Keratinocyte (primary cell): ENCODE measurements around the gene CNNM3. TPM values are rescaled to one million over a fixed set of nuclear protein-coding genes. Genes with fewer than 3 reads are reported as not detected.

Source experiments
- DNase-seq: peaks from one replicate; pipeline ENCODE4 v3.0.0-alpha.2; 2011; ENCODE audit warnings: low read depth, missing footprints, low spot score
- FAIRE-seq: peaks from 2 replicates; lab custom pipeline; 2011; peaks lifted over from hg19 to GRCh38; lab: Jason Lieb, UNC
- H2AFZ ChIP-seq: 2 replicates; pipeline ENCODE4 v1.6.0; 2012; ENCODE audit warnings: low read length, control low read depth, inconsistent platforms; ENCODE audit not compliant: control insufficient read depth
- H3K27ac ChIP-seq: 2 replicates; pipeline ENCODE4 v1.5.1; 2011; ENCODE audit warnings: low read length; ENCODE audit not compliant: control insufficient read depth, insufficient read depth
- H3K27me3 ChIP-seq: 3 replicates; pipeline ENCODE4 v1.6.0; 2011; ENCODE audit warnings: low read length; ENCODE audit not compliant: control insufficient read depth, insufficient read depth; ENCODE audit errors: extremely low read depth
- H3K36me3 ChIP-seq, 2 experiments: 2 replicates in 1 of 2; 3 replicates in 1 of 2; pipeline ENCODE4 v1.5.1; 2011; ENCODE audit warnings: low read length in 2 of 2, mild to moderate bottlenecking in 1 of 2; ENCODE audit not compliant: control insufficient read depth in 2 of 2, insufficient read depth in 2 of 2; ENCODE audit errors: extremely low read depth in 1 of 2
- H3K4me1 ChIP-seq: 3 replicates; pipeline ENCODE4 v1.5.1; 2011; ENCODE audit warnings: low read length; ENCODE audit not compliant: control insufficient read depth, insufficient read depth; ENCODE audit errors: extremely low read depth
- H3K4me2 ChIP-seq: 3 replicates; pipeline ENCODE4 v1.6.0; 2011; ENCODE audit warnings: low read depth, low read length; ENCODE audit not compliant: control insufficient read depth, insufficient read depth; ENCODE audit errors: extremely low read depth
- H3K4me3 ChIP-seq, 3 experiments: fragments of 200-600 bp in 1 of 3; sonication (generic) in 1 of 3; 2 replicates in 2 of 3; 3 replicates in 1 of 3; pipeline ENCODE4 v1.5.1; 2011 to 2016; ENCODE audit warnings: low read length in 3 of 3, mild to moderate bottlenecking in 3 of 3, control low read depth in 2 of 3, inconsistent platforms in 1 of 3, low read depth in 1 of 3, mixed read lengths in 1 of 3, mixed run types in 1 of 3, moderate library complexity in 1 of 3; ENCODE audit not compliant: control insufficient read depth in 2 of 3, insufficient read depth in 2 of 3; ENCODE audit errors: extremely low read depth in 1 of 3
- H3K79me2 ChIP-seq: 2 replicates; pipeline ENCODE4 v1.6.0; 2012; ENCODE audit warnings: low read length; ENCODE audit not compliant: control insufficient read depth, insufficient read depth
- H3K9ac ChIP-seq: 3 replicates; pipeline ENCODE4 v1.6.0; 2011; ENCODE audit warnings: low read length; ENCODE audit not compliant: control insufficient read depth, insufficient read depth; ENCODE audit errors: extremely low read depth
- H3K9me1 ChIP-seq: 3 replicates; pipeline ENCODE4 v1.6.0; 2011; ENCODE audit warnings: low read length; ENCODE audit not compliant: control insufficient read depth, insufficient read depth; ENCODE audit errors: extremely low read depth
- H3K9me3 ChIP-seq: 2 replicates; pipeline ENCODE4 v1.5.1; 2012; ENCODE audit warnings: low read depth, low read length; ENCODE audit not compliant: control insufficient read depth
- H4K20me1 ChIP-seq: 3 replicates; pipeline ENCODE4 v1.6.0; 2011; ENCODE audit warnings: low read length; ENCODE audit not compliant: control insufficient read depth, insufficient read depth; ENCODE audit errors: extremely low read depth
- EZH2 ChIP-seq: IDR thresholded peaks from one replicate; pipeline ENCODE4 v1.6.1; 2012; ENCODE audit warnings: inconsistent platforms, mild to moderate bottlenecking, low read length, moderate library complexity
- dilution Hi-C: fragments of 300-500 bp; cut with MboI; formaldehyde crosslinking; loops from one replicate; pipeline ENCODE4 v1.7.0; 2020; ENCODE audit warnings: low sequenced_read_pairs; ENCODE audit not compliant: extremely low pct_ligation_motif_present
- polyA plus RNA-seq, 5 experiments: library from polyadenylated mRNA; depleted of rRNA in 3 of 5; stranded (reverse) in 3 of 5; stranded (forward) in 1 of 5; unstranded in 1 of 5; fragments of >200 nt; gene quantifications; 1 replicate in 1 of 5; 2 replicates in 3 of 5; 3 replicates in 1 of 5; pipeline versions ENCODE4 v1.2.1 to v1.2.3, GENCODE V29; 2011 to 2012; ENCODE audit warnings: missing spikeins in 2 of 5, low read depth in 1 of 5, low replicate concordance in 1 of 5
- TF ChIP-seq, protein P1 (sequence below), 3 experiments: IDR thresholded peaks in 1 of 3; conservative IDR thresholded peaks in 1 of 3; optimal IDR thresholded peaks in 1 of 3; 2 replicates in 2 of 3; 3 replicates in 1 of 3; pipeline versions ENCODE3 to v1.5.1; 2011; ENCODE audit warnings: low read length in 3 of 3, mild to moderate bottlenecking in 3 of 3, moderate library complexity in 2 of 3, control low read depth in 1 of 3, inconsistent platforms in 1 of 3; ENCODE audit not compliant: insufficient read depth in 2 of 3; ENCODE audit errors: extremely low read depth in 1 of 3

CNNM3 gene
- polyA plus RNA-seq, 1 donor (not counting 4 experiments of a cell fraction or from before 2014, with no cell fraction given) = 2.3 TPM

DNA sequence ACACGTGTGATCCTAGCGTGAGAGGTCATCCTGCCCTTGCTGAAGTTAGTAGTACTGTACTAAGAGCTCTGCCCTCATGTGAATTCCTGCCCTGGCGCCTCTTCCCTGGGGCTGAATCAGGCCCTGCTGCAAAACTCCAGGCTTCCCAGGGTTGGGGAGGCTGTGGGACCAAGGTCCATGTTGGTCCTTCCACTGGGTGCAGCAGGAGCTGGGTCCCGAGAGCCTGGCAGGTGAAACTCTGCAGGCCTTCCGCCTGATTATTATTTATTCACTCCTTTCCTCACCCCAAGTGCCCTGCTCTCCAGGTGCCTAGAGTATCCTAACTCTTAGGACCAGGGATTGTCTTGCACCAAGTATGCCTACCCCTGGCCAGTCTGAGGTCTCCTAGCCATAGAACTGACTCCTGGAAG lies 5.3 kb upstream of the CNNM3 start:
- H4K20me1 ChIP-seq = no peaks in the 10 kb centered on the region
- no peak overlapping the region for H3K27ac ChIP-seq
- no peaks in the 10 kb centered on the region for H3K79me2 ChIP-seq
- DNase-seq = no peak
- no peak overlapping the region for H3K9ac ChIP-seq
- H3K4me2 ChIP-seq = no peak overlapping the region
- no peak overlapping the region for H3K4me3 ChIP-seq
- H3K9me1 ChIP-seq = no peaks in the 10 kb centered on the region
- H3K4me1 ChIP-seq = peaks cover 5% of the 10 kb centered on the region
- dilution Hi-C loops = no loop called here
- TF ChIP-seq, protein P1, sequence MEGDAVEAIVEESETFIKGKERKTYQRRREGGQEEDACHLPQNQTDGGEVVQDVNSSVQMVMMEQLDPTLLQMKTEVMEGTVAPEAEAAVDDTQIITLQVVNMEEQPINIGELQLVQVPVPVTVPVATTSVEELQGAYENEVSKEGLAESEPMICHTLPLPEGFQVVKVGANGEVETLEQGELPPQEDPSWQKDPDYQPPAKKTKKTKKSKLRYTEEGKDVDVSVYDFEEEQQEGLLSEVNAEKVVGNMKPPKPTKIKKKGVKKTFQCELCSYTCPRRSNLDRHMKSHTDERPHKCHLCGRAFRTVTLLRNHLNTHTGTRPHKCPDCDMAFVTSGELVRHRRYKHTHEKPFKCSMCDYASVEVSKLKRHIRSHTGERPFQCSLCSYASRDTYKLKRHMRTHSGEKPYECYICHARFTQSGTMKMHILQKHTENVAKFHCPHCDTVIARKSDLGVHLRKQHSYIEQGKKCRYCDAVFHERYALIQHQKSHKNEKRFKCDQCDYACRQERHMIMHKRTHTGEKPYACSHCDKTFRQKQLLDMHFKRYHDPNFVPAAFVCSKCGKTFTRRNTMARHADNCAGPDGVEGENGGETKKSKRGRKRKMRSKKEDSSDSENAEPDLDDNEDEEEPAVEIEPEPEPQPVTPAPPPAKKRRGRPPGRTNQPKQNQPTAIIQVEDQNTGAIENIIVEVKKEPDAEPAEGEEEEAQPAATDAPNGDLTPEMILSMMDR (optimal IDR thresholded peaks at IDR 0.05 in 1 of 3, IDR thresholded peaks at IDR 0.05 in 1 of 3, conservative IDR thresholded peaks at IDR 0.05 in 1 of 3; ENCODE audit: extremely low read depth in 1 of 3, insufficient read depth in 2 of 3, low read length in 3 of 3) = no peak
- TF ChIP-seq EZH2 = no peak
- peaks cover 0 to 3% of the 10 kb centered on the region in 2 experiments for H3K36me3 ChIP-seq
- no peaks in the 10 kb centered on the region for H3K9me3 ChIP-seq
- H3K27me3 ChIP-seq = no peaks in the 10 kb centered on the region
- H2AFZ ChIP-seq = no peak overlapping the region
- no peak for FAIRE-seq

DNA sequence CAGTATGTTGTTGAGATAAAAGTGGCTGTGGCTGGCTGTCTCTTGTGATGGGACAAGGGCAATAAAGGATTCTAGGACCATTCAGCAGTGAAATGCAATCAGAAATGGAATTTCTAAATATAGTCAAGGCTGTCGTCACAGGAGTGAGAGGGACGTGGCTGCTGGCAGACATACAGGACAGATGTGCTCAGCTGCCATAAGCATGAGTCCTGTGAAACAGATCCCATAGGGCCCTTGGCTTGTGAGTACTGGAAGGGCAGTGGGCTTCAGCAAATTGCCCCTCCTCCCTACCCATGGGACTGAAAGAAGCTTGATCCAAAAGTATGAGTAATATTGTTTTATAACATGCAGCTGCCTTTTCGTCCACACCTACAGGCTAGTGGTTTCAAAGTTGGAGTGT lies 4.2 kb upstream of the CNNM3 start:
- Histone ChIP-seq H3K4me1 (peaks cover 5% of the 10 kb centered on the region), H3K36me3 (peaks cover 0 to 3% of the 10 kb centered on the region in 2 experiments), H3K9me3 (no peaks in the 10 kb centered on the region), H3K9me1 (no peaks in the 10 kb centered on the region), H3K27me3 (no peaks in the 10 kb centered on the region), H3K4me3 (no peak overlapping the region), H4K20me1 (no peaks in the 10 kb centered on the region), H2AFZ (no peak overlapping the region), H3K4me2 (no peak overlapping the region), H3K9ac (no peak overlapping the region), H3K27ac (no peak overlapping the region), H3K79me2 (no peaks in the 10 kb centered on the region)
- DNase-seq (no peak), FAIRE-seq (no peak)
- TF ChIP-seq, protein P1 (optimal IDR thresholded peaks at IDR 0.05 in 1 of 3, IDR thresholded peaks at IDR 0.05 in 1 of 3, conservative IDR thresholded peaks at IDR 0.05 in 1 of 3; ENCODE audit: extremely low read depth in 1 of 3, insufficient read depth in 2 of 3, low read length in 3 of 3) = no peak
- no peak for TF ChIP-seq EZH2
- dilution Hi-C loops = no loop called here
